CD4-positive, alpha-beta T cell treated with Interleukin-10 for 1 hour (primary cell): Measurements from ENCODE around the gene KRTAP5-2.

ENCODE experiments used
- DNase-seq: peaks from one replicate; pipeline ENCODE4 v3.0.0-alpha.2; 2020

Gene KRTAP5-2

GRCh38 chr11:1553808-1554594 lies 44.1 kb downstream of the KRTAP5-2 start:
- DNase-seq: no peak

- DNase-seq: peak; percentile 8
These were observed 48.5 kb downstream of the KRTAP5-2 start for GRCh38 chr11:1549338-1550330.

- DNase-seq: peak; percentile 13
These were observed 49.6 kb downstream of the KRTAP5-2 start for GRCh38 chr11:1548221-1549070.

- peak; percentile 13 for DNase-seq
These were observed 50.5 kb downstream of the KRTAP5-2 start for GRCh38 chr11:1547467-1548098.
